Measurements from ENCODE around the gene PNMA6E.
"Not testable (repeated sequence)": the region's sequence is repeated elsewhere in the genome, so short reads cannot be mapped to it uniquely, and the experiment has no call there.

The PNMA6E gene

DNA sequence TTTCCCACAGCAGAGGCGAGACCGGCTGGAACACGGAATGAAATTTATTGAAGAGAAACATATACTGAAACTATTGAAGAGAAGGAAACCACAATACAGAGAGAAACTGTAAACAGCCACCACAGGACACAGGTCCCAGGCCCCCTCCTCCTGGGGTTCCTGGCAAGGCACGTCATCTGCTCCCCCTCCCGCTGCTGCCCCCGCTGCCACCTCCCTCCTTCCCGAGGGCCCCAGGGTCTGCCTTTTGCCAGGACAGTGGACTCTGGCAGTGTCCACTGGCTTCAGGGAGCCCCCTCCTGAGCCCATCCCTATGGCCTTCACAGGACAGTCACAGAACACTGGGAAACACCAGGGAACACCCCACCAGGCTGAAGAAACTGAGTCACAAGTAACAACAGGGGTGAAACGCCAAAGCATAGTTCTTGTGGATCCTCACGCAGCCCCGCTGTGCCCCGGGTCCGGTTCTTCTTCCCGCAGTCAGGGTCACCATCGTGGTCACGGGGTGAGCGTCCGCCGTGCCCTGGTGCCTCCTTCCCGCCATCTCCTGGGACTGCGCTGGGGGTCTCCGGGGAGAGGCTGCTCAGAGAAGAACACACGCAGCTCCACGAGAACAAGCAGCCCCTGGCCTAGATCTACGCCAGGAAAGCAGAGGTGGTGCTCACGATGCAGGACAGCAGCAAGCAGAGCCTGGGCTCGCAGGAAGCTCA lies 5.4 kb downstream of the PNMA6E start:
- Histone ChIP-seq H3K4me1 (ENCODE audit: insufficient read depth, low read length) (no peaks in the 10 kb centered on the region), H3K79me2 (ENCODE audit: insufficient read depth, low read length) (no peaks in the 10 kb centered on the region), H3K9ac (ENCODE audit: low read depth, low read length) (no peak overlapping the region), H3K36me3 (ENCODE audit: insufficient read depth, low read length) (no peaks in the 10 kb centered on the region), H3K27me3 (ENCODE audit: insufficient read depth, low read length, poor library complexity) (no peaks in the 10 kb centered on the region), H3K9me3 (ENCODE audit: insufficient read depth, low read length, severe bottlenecking) (no peaks in the 10 kb centered on the region), H4K20me1 (ENCODE audit: insufficient read depth, low read length) (no peaks in the 10 kb centered on the region), H3K4me2 (ENCODE audit: insufficient read depth, low read length) (no peak overlapping the region), H2AFZ (ENCODE audit: low read depth, low read length) (no peak overlapping the region), H3K4me3 (ENCODE audit: low read depth in 1 of 2, low read length in 2 of 2) (no peak overlapping the region), H3K27ac (ENCODE audit: low read length) (no peak overlapping the region)
- ATAC-seq (ENCODE audit: insufficient read depth, low read depth), result no peak
- DNase-seq, result no peak
- TF ChIP-seq EZH2 (IDR thresholded peaks at IDR 0.05; ENCODE audit: borderline replicate concordance, low read depth, low read length, severe bottlenecking), result no peak

- Histone ChIP-seq H3K27ac (ENCODE audit: low read length) (no peak overlapping the region), H4K20me1 (ENCODE audit: insufficient read depth, low read length) (no peaks in the 10 kb centered on the region), H3K36me3 (ENCODE audit: insufficient read depth, low read length) (no peaks in the 10 kb centered on the region), H3K4me1 (ENCODE audit: insufficient read depth, low read length) (no peaks in the 10 kb centered on the region), H2AFZ (ENCODE audit: low read depth, low read length) (no peak overlapping the region), H3K9me3 (ENCODE audit: insufficient read depth, low read length, severe bottlenecking) (peaks cover 2% of the 10 kb centered on the region), H3K9ac (ENCODE audit: low read depth, low read length) (no peak overlapping the region), H3K27me3 (ENCODE audit: insufficient read depth, low read length, poor library complexity) (no peaks in the 10 kb centered on the region), H3K79me2 (ENCODE audit: insufficient read depth, low read length) (no peaks in the 10 kb centered on the region), H3K4me3 (ENCODE audit: low read depth in 1 of 2, low read length in 2 of 2) (no peak overlapping the region), H3K4me2 (ENCODE audit: insufficient read depth, low read length) (no peak overlapping the region)
- no peak for ATAC-seq (ENCODE audit: insufficient read depth, low read depth)
- TF ChIP-seq EZH2 (IDR thresholded peaks at IDR 0.05; ENCODE audit: borderline replicate concordance, low read depth, low read length, severe bottlenecking), result no peak
- TF ChIP-seq CTCF (IDR thresholded peaks at IDR 0.05; ENCODE audit: borderline replicate concordance, extremely low read depth, low read length, poor library complexity, severe bottlenecking), result no peak
- no peak for DNase-seq
These were observed 6.5 kb downstream of the PNMA6E start for GRCh38 chrX:153394612-153395011.

DNA sequence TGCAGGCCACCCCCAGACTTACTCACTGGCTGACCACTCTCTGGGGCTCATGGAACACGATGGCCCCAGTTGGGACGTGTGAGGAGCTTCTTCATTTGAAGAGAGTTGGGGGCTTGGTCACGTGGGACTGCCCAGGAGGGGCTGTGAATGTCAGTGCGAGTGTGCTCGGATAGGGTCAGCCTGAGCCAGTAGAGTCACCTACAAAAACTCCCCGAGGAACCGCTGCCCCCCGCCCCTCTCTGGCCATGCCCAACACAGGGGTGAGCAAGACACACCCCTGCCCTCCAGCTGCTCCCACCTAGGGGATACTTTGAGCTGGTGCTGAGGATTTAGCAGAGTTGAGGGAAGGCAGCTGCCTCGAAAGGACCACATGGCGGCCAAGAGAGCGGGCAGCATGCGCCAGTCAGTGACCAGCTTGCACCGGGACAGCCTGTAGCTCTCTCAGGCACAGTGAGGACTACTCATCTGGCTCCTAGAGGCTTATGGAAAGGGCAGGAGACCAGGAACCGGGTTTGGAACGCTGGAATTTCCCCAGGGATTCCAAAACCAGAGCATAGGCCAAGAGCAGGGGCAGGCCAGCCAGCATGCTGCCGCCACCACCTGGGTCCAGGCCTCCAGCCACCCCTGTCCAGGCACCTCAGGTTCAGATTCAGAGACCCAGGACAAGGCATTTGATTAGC lies 8.4 kb downstream of the PNMA6E start:
- TF ChIP-seq CTCF (IDR thresholded peaks at IDR 0.05; ENCODE audit: borderline replicate concordance, extremely low read depth, low read length, poor library complexity, severe bottlenecking) (no peak), EZH2 (IDR thresholded peaks at IDR 0.05; ENCODE audit: borderline replicate concordance, low read depth, low read length, severe bottlenecking) (no peak)

GRCh38 chrX:153389460-153389768 lies 11.7 kb downstream of the PNMA6E start:
- not testable (repeated sequence) for H2AFZ ChIP-seq (ENCODE audit: low read depth, low read length); H3K4me1 ChIP-seq (ENCODE audit: insufficient read depth, low read length); H3K4me3 ChIP-seq (ENCODE audit: low read depth in 1 of 2, low read length in 2 of 2); DNase-seq; H3K27ac ChIP-seq (ENCODE audit: low read length); H3K36me3 ChIP-seq (ENCODE audit: insufficient read depth, low read length); H3K4me2 ChIP-seq (ENCODE audit: insufficient read depth, low read length); H3K9me3 ChIP-seq (ENCODE audit: insufficient read depth, low read length, severe bottlenecking); ATAC-seq (ENCODE audit: insufficient read depth, low read depth); H3K9ac ChIP-seq (ENCODE audit: low read depth, low read length); H4K20me1 ChIP-seq (ENCODE audit: insufficient read depth, low read length); H3K79me2 ChIP-seq (ENCODE audit: insufficient read depth, low read length); H3K27me3 ChIP-seq (ENCODE audit: insufficient read depth, low read length, poor library complexity)

More for the DNA sequence above, 8.4 kb downstream of the PNMA6E start:
- no peak overlapping the region for H2AFZ ChIP-seq (ENCODE audit: low read depth, low read length)
- no peaks in the 10 kb centered on the region for H3K79me2 ChIP-seq (ENCODE audit: insufficient read depth, low read length)
- ATAC-seq (ENCODE audit: insufficient read depth, low read depth) (no peak), DNase-seq (no peak)
- no peaks in the 10 kb centered on the region for H3K36me3 ChIP-seq (ENCODE audit: insufficient read depth, low read length)
- H3K9ac ChIP-seq (ENCODE audit: low read depth, low read length), result no peak overlapping the region
- H3K27ac ChIP-seq (ENCODE audit: low read length), result no peak overlapping the region
- H3K27me3 ChIP-seq (ENCODE audit: insufficient read depth, low read length, poor library complexity), result no peaks in the 10 kb centered on the region
- no peaks in the 10 kb centered on the region for H3K4me1 ChIP-seq (ENCODE audit: insufficient read depth, low read length)
- H4K20me1 ChIP-seq (ENCODE audit: insufficient read depth, low read length), result no peaks in the 10 kb centered on the region
- no peak overlapping the region for H3K4me3 ChIP-seq (ENCODE audit: low read depth in 1 of 2, low read length in 2 of 2)
- H3K9me3 ChIP-seq (ENCODE audit: insufficient read depth, low read length, severe bottlenecking), result peaks cover 2% of the 10 kb centered on the region
- no peak overlapping the region for H3K4me2 ChIP-seq (ENCODE audit: insufficient read depth, low read length)
